Right lobe of liver (tissue), 6 donors: ENCODE results near the gene ARCN1. TPM values are rescaled to one million over a fixed set of nuclear protein-coding genes. Genes with fewer than 3 reads are reported as not detected.
"Not testable (repeated sequence)": the region's sequence is repeated elsewhere in the genome, so short reads cannot be mapped to it uniquely, and the experiment has no call there.

Experiments used
- ATAC-seq, 4 donors: fragments of 200-7000 bp; cut with Tn5 transposase; one replicate each; pipeline ENCODE4 v1.9.1; 2020; ENCODE audit warnings: mild to moderate bottlenecking in 4 of 4, moderate library complexity in 4 of 4
- DNase-seq, 3 donors: peaks; one replicate each; pipeline ENCODE4 v3.0.0-alpha.2; 2020
- H3K27ac ChIP-seq, 3 donors: fragments of 200-600 bp; one replicate each; pipeline ENCODE4 v1.8.0; 2022
- H3K27me3 ChIP-seq, 2 donors: fragments of 200-600 bp; one replicate each; pipeline ENCODE4 v1.8.0; 2022
- H3K36me3 ChIP-seq, 4 donors: fragments of 200-600 bp; sonication (generic) in 1 of 4; one replicate each; pipeline versions ENCODE4 v1.5.1 to v1.8.0; 2017 to 2022; ENCODE audit warnings: control low read depth in 1 of 4
- H3K4me1 ChIP-seq, 4 donors: fragments of 200-600 bp; sonication (generic) in 1 of 4; one replicate each; pipeline versions ENCODE4 v1.5.1 to v1.8.0; 2017 to 2022; ENCODE audit warnings: control low read depth in 1 of 4
- H3K4me3 ChIP-seq, 3 donors: fragments of 200-600 bp; one replicate each; pipeline ENCODE4 v1.8.0; 2022
- H3K9me3 ChIP-seq, 4 donors: fragments of 200-600 bp; sonication (generic) in 1 of 4; one replicate each; pipeline versions ENCODE4 v1.5.1 to v1.8.0; 2017 to 2022; ENCODE audit warnings: control low read depth in 1 of 4
- CTCF ChIP-seq, 4 donors: fragments of 200-600 bp in 3 of 4; fragments of 450-650 bp in 1 of 4; IDR thresholded peaks; one replicate each; pipeline versions ENCODE4 v1.5.1 to v1.8.0; 2016 to 2022; ENCODE audit warnings: antibody characterized with exemption in 4 of 4, mild to moderate bottlenecking in 2 of 4
- POLR2A ChIP-seq: fragments of 450-650 bp; IDR thresholded peaks from one replicate; pipeline ENCODE4 v1.6.1; 2017; ENCODE audit warnings: antibody characterized with exemption, mild to moderate bottlenecking
- WGBS: methylation state at CpG from one replicate; pipeline ENCODE4 v1.1.6; 2018; ENCODE audit warnings: low coverage, low lambda C conversion rate; ENCODE audit not compliant: insufficient coverage; ENCODE audit errors: missing lambda C conversion rate; 5-methylcytosine and 5-hydroxymethylcytosine counted together
- intact Hi-C, 2 donors: fragments of 100-400 bp; cut with DNase I; formaldehyde crosslinking; loops; one replicate each; pipeline versions ENCODE4 v1.11.2 to v1.14.1; 2022
- total RNA-seq, 6 experiments: library from RNA; depleted of rRNA in 2 of 6; stranded (reverse); fragments of >200 nt in 2 of 6; fragmentation: NEBNext Ultra II Directional in 3 of 6; extraction: Animal tissue kit (Norgen Biotek cat#: 25700) in 3 of 6; gene quantifications; one replicate each; pipeline versions ENCODE4 v1.1.0 to v1.2.4, GENCODE V29; 2016 to 2023
- donor health status: DM: no; HTN: yes; CAD: no.
- donor health status: DM: no; HTN: no; CAD: no.
- donor health status: DM: no; HTN: no; CAD: no.
- donor health status: DM: no; HTN: yes; CAD: no.
- donor health status: DM: no; HTN: yes; CAD: no.

ARCN1 gene
- total RNA-seq, 6 experiments from 2014 or later: 58.3 to 91.7 (median 75.8) TPM

- Histone ChIP-seq H3K4me1 (no peaks in the 10 kb centered on the region), H3K27ac (no peak overlapping the region), H3K4me3 (no peak overlapping the region), H3K9me3 (no peaks in the 10 kb centered on the region), H3K36me3 (peaks cover 0 to 90% (median 60%) of the 10 kb centered on the region in 4 donors), H3K27me3 (no peaks in the 10 kb centered on the region)
- intact Hi-C loops: no loop called here
- 70% methylated on average over 7 of the region's 16 CpGs for WGBS
- DNase-seq (no peak), ATAC-seq (peak in 1 of 4 donors; percentile 47)
- no peak for TF ChIP-seq POLR2A
- TF ChIP-seq CTCF (IDR thresholded peaks at IDR 0.05): no peak
Measured at GRCh38 chr11:118596224-118597146, 24.3 kb downstream of the ARCN1 start.

GRCh38 chr11:118597556-118597955, 25.3 kb downstream of the ARCN1 start:
- peak in 2 of 4 donors; percentile 43 to 67 for ATAC-seq
- intact Hi-C loops: no loop called here
- TF ChIP-seq CTCF (IDR thresholded peaks at IDR 0.05): no peak
- no peak for TF ChIP-seq POLR2A

DNA sequence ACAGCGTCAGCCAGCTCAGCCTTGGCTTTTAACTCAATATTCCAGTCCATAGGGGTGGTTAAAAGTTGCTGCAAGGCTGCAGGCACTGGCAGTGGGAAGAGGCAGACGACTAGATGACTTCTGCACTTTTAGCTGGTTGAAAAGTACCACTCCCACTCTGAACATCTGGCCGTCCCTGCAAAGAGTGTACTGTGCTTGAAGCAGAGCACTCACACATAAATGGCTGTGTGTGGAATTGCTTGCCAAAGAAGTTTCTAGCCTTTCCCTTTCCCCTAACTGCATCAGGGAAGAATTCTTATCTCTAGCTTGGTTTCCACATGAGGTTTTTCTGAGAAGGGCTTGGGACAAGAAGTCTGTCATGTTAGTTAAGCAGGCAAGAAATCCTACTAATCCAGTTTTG, 30.1 kb downstream of the ARCN1 start:
- ATAC-seq: no peak
- TF ChIP-seq POLR2A: no peak
- TF ChIP-seq CTCF (IDR thresholded peaks at IDR 0.05): no peak
- intact Hi-C loops: no loop called here
- WGBS: 79% methylated on average over 3 of the region's 3 CpGs
- Histone ChIP-seq H3K4me3 (no peak overlapping the region), H3K4me1 (no peaks in the 10 kb centered on the region), H3K9me3 (no peaks in the 10 kb centered on the region), H3K27ac (no peak overlapping the region), H3K27me3 (no peaks in the 10 kb centered on the region), H3K36me3 (peaks cover 0 to 48% (median 39%) of the 10 kb centered on the region in 4 donors)
- DNase-seq: no peak

More at GRCh38 chr11:118597556-118597955, 25.3 kb downstream of the ARCN1 start:
- no peak overlapping the region for H3K4me3 ChIP-seq
- WGBS: 67% methylated on average over 9 of the region's 9 CpGs
- no peaks in the 10 kb centered on the region for H3K9me3 ChIP-seq
- H3K4me1 ChIP-seq: no peaks in the 10 kb centered on the region
- peak in 1 of 3 donors; percentile 50 for DNase-seq
- H3K27me3 ChIP-seq: no peaks in the 10 kb centered on the region
- H3K27ac ChIP-seq: no peak overlapping the region
- peaks cover 0 to 87% (median 65%) of the 10 kb centered on the region in 4 donors for H3K36me3 ChIP-seq

DNA sequence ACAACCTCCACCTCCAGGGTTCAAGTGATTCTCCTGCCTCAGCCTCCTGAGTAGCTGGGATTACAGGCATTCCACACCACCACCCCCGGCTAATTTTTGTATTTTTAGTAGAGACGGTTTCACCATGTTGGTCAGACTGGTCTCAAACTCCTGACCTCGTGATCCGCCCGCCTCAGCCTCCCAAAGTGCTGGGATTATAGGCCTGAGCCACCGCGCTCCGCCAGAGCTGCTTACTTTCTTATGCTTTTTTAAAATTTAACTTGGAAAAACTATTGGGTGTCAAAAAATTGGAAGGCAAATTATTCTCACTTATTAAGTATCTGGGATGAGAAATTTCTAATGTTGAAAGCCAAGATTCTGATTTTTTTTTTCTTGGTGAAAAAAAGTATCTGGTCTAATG, 31.5 kb downstream of the ARCN1 start:
- 93% methylated on average over 8 of the region's 8 CpGs for WGBS
- H3K9me3 ChIP-seq, H3K4me3 ChIP-seq, DNase-seq, intact Hi-C loops, H3K4me1 ChIP-seq, ATAC-seq, H3K27ac ChIP-seq, H3K27me3 ChIP-seq: not testable (repeated sequence)
- H3K36me3 ChIP-seq: peaks cover 0 to 37% (median 30%) of the 10 kb centered on the region in 4 donors

DNA sequence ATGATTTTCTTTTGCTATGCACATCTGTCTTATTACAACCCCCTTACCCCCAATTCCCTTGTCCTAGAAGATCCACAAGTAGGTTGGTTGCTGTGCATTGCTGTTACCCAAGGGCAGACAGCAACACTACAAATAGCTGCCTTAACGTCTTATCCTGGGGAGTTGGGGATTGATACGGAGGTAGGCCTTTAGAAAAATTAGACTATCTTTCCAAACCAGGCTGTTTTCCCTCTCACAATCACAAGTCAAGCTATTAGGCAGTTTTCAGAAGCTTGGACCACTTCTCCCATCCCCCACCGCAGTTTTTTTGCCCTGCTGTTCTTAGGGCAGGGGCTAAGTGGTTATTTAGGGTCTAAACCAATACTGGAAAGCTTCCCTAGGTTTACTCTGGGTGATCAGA, 32.4 kb downstream of the ARCN1 start:
- ATAC-seq: no peak
- DNase-seq: no peak
- no peak overlapping the region for H3K4me3 ChIP-seq
- H3K9me3 ChIP-seq: no peaks in the 10 kb centered on the region
- intact Hi-C loops: no loop called here
- TF ChIP-seq POLR2A: no peak
- no peak for TF ChIP-seq CTCF (IDR thresholded peaks at IDR 0.05)
- 53% methylated on average over 3 of the region's 3 CpGs for WGBS
- peaks cover 0 to 29% (median 25%) of the 10 kb centered on the region in 4 donors for H3K36me3 ChIP-seq
- H3K27ac ChIP-seq: peak overlapping the region in 2 of 3 donors; percentile 15 to 18
- H3K4me1 ChIP-seq: peaks cover 0 to 4% (median 0%) of the 10 kb centered on the region in 4 donors
- H3K27me3 ChIP-seq: peaks cover 0 to 9% of the 10 kb centered on the region in 2 donors
